Hepatocyte (in vitro differentiated cells): ENCODE data around the gene GAB3. TPM values are rescaled to one million over a fixed set of nuclear protein-coding genes. Genes with fewer than 3 reads are reported as not detected.
"Not testable (repeated sequence)": the region's sequence is repeated elsewhere in the genome, so short reads cannot be mapped to it uniquely, and the experiment has no call there.

ENCODE experiments used
- DNase-seq: peaks from one replicate; pipeline ENCODE4 v3.0.0-alpha.2; 2016; ENCODE audit warnings: low spot score
- H2AFZ ChIP-seq: fragments of 200-600 bp; sonication (generic); 2 replicates; pipeline ENCODE4 v1.6.0; 2016; ENCODE audit warnings: antibody characterized with exemption, mild to moderate bottlenecking
- H3K27ac ChIP-seq: fragments of 200-600 bp; sonication (generic); 2 replicates; pipeline ENCODE4 v1.5.1; 2016; ENCODE audit warnings: mild to moderate bottlenecking
- H3K27me3 ChIP-seq: fragments of 200-600 bp; sonication (generic); 2 replicates; pipeline ENCODE4 v1.6.1; 2016
- H3K36me3 ChIP-seq: fragments of 200-600 bp; sonication (generic); replicated peaks from 2 replicates; pipeline ENCODE4 v1.5.1; 2016; ENCODE audit warnings: low read depth; ENCODE audit not compliant: insufficient read depth
- H3K4me1 ChIP-seq: fragments of 200-600 bp; sonication (generic); 2 replicates; pipeline ENCODE4 v1.5.1; 2016; ENCODE audit warnings: mild to moderate bottlenecking, moderate library complexity; ENCODE audit not compliant: insufficient read depth
- H3K4me2 ChIP-seq: fragments of 200-600 bp; sonication (generic); 2 replicates; pipeline ENCODE4 v1.6.0; 2016
- H3K4me3 ChIP-seq: fragments of 200-600 bp; sonication (generic); 2 replicates; pipeline ENCODE4 v1.5.1; 2016; ENCODE audit warnings: mild to moderate bottlenecking
- H3K79me2 ChIP-seq: fragments of 200-600 bp; sonication (generic); 2 replicates; pipeline ENCODE4 v1.6.0; 2017; ENCODE audit warnings: mild to moderate bottlenecking
- H3K9me2 ChIP-seq: fragments of 200-600 bp; sonication (generic); replicated peaks from 2 replicates; pipeline ENCODE4 v1.6.0; 2017; ENCODE audit warnings: mild to moderate bottlenecking; ENCODE audit not compliant: insufficient read depth
- H3K9me3 ChIP-seq: fragments of 200-600 bp; sonication (generic); 2 replicates; pipeline ENCODE4 v1.5.1; 2016; ENCODE audit warnings: low read depth, mild to moderate bottlenecking
- H4K20me1 ChIP-seq: fragments of 200-600 bp; sonication (generic); 2 replicates; pipeline ENCODE4 v1.6.0; 2016; ENCODE audit warnings: mild to moderate bottlenecking; ENCODE audit not compliant: insufficient read depth, poor library complexity, severe bottlenecking
- EZH2 ChIP-seq: fragments of 200-600 bp; sonication (generic); IDR thresholded peaks from 2 replicates; pipeline ENCODE4 v1.6.1; 2016; ENCODE audit warnings: antibody characterized with exemption, mild to moderate bottlenecking, borderline replicate concordance
- EZH2phosphoT487 ChIP-seq: fragments of 200-600 bp; sonication (generic); IDR thresholded peaks from one replicate; pipeline ENCODE4 v1.6.1; 2018; ENCODE audit warnings: antibody characterized with exemption, mild to moderate bottlenecking, low read depth, moderate library complexity; ENCODE audit not compliant: unreplicated experiment, severe bottlenecking
- WGBS: methylation state at CpG from one replicate; pipeline ENCODE4 v1.1.6; 2016; ENCODE audit warnings: low lambda C conversion rate; ENCODE audit errors: missing lambda C conversion rate; 5-methylcytosine and 5-hydroxymethylcytosine counted together
- polyA plus RNA-seq: library from polyadenylated mRNA; unstranded; fragments of >200 nt; fragmentation: Nextera tagmentation; extraction: Ambion mirVana; gene quantifications from 2 replicates; pipeline ENCODE4 v1.2.1, GENCODE V29; 2016
- total RNA-seq: library from RNA; depleted of rRNA; stranded (reverse); fragments of >200 nt; gene quantifications from 2 replicates; pipeline ENCODE4 v1.2.3, GENCODE V29; 2014
- TF ChIP-seq, protein P1 (sequence below): fragments of 200-600 bp; sonication (generic); IDR thresholded peaks from 2 replicates; pipeline ENCODE4 v1.5.1; 2016; ENCODE audit warnings: antibody characterized with exemption, mild to moderate bottlenecking; ENCODE audit not compliant: poor library complexity

GAB3 gene
- total and polyA plus RNA-seq, 2 experiments from 2014 or later: 0.21 to 0.50 TPM

DNA sequence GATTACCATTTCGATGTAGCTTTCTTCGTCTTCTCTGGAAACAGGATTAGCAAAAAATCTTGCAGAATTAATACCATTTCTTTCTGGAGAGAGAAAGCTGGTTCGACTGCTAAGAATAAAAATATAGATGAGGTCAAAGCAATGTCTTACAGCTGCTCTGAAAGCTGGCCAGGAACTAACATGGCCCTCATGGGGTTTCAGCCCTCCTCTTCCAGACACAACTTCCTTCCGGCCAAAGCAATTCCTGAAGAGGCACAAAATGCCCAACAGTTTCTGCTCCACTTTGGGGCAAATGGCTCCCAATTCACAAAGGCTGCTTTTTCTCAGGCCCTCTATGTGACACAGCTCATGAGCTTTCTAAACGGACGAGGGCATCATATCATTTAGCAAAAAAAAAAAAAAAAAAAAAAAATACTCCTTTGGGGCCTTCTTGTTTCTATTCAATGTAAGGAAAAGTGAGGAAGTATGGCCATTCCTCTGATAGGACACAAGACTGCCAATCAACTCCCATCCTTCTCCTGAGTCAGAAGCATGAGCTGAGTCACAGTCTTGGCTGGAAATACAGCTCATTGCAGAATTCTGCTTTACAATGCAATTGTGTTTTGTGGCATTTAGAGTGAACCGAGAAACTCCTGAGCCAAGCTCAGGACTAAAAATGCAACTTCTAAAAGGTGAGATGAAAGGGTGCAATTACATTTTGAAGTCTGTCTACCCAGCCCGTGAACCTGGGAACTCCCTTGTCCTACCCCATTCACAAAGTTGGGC lies 54.8 kb downstream of the GAB3 start:
- Histone ChIP-seq H3K4me3 (no peak overlapping the region), H3K4me2 (no peak overlapping the region), H3K4me1 (no peaks in the 10 kb centered on the region), H3K79me2 (no peaks in the 10 kb centered on the region), H3K9me3 (no peaks in the 10 kb centered on the region), H4K20me1 (no peaks in the 10 kb centered on the region), H3K36me3 (no peaks in the 10 kb centered on the region), H2AFZ (no peak overlapping the region), H3K27me3 (no peaks in the 10 kb centered on the region), H3K9me2 (no peaks in the 10 kb centered on the region), H3K27ac (no peak overlapping the region)
- WGBS: 85% methylated on average over 8 of the region's 8 CpGs
- TF ChIP-seq EZH2phosphoT487: no peak
- TF ChIP-seq, protein P1, sequence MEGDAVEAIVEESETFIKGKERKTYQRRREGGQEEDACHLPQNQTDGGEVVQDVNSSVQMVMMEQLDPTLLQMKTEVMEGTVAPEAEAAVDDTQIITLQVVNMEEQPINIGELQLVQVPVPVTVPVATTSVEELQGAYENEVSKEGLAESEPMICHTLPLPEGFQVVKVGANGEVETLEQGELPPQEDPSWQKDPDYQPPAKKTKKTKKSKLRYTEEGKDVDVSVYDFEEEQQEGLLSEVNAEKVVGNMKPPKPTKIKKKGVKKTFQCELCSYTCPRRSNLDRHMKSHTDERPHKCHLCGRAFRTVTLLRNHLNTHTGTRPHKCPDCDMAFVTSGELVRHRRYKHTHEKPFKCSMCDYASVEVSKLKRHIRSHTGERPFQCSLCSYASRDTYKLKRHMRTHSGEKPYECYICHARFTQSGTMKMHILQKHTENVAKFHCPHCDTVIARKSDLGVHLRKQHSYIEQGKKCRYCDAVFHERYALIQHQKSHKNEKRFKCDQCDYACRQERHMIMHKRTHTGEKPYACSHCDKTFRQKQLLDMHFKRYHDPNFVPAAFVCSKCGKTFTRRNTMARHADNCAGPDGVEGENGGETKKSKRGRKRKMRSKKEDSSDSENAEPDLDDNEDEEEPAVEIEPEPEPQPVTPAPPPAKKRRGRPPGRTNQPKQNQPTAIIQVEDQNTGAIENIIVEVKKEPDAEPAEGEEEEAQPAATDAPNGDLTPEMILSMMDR: no peak
- TF ChIP-seq EZH2: no peak
- DNase-seq: no peak

DNA sequence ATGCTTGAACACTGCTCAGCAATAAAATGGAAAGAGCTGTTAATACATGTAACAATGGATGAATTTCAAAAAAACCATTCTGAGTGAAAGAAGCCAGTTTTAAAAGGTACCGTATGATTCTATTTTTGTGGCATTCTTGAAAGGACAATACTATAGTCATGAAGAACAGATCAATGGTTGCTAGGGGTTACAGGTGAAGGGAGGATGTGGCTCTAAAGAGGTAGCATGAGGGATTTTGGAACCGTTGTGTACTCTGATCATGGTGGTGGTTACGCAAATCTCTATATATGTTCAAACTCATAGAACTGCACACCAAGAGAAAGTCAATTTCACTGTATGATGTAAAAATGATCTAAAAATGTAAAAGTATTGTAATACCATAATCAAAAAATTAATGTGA lies 57.5 kb downstream of the GAB3 start:
- Histone ChIP-seq H3K4me2 (no peak overlapping the region), H4K20me1 (no peaks in the 10 kb centered on the region), H3K79me2 (no peaks in the 10 kb centered on the region), H3K4me3 (no peak overlapping the region), H3K9me2 (no peaks in the 10 kb centered on the region), H3K9me3 (no peaks in the 10 kb centered on the region), H3K27ac (no peak overlapping the region), H3K4me1 (no peaks in the 10 kb centered on the region), H3K36me3 (no peaks in the 10 kb centered on the region), H2AFZ (no peak overlapping the region), H3K27me3 (no peaks in the 10 kb centered on the region)
- DNase-seq: no peak
- 90% methylated on average over 3 of the region's 3 CpGs for WGBS
- TF ChIP-seq, protein P1: no peak
- TF ChIP-seq EZH2phosphoT487: no peak

DNA sequence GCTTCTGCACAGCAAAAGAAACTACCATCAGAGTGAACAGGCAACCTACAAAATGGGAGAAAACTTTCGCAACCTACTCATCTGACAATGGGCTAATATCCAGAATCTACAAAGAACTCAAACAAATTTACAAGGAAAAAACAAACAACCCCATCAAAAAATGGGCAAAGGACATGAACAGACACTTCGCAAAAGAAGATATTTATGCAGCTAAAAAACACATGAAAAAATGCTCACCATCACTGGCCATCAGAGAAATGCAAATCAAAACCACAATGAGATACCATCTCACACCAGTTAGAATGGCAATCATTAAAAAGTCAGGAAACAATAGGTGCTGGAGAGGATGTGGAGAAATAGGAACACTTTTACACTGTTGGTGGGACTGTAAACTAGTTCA lies 60.4 kb downstream of the GAB3 start:
- not testable (repeated sequence) for H3K36me3 ChIP-seq, H3K27ac ChIP-seq
- WGBS: 87% methylated on average over 2 of the region's 2 CpGs

DNA sequence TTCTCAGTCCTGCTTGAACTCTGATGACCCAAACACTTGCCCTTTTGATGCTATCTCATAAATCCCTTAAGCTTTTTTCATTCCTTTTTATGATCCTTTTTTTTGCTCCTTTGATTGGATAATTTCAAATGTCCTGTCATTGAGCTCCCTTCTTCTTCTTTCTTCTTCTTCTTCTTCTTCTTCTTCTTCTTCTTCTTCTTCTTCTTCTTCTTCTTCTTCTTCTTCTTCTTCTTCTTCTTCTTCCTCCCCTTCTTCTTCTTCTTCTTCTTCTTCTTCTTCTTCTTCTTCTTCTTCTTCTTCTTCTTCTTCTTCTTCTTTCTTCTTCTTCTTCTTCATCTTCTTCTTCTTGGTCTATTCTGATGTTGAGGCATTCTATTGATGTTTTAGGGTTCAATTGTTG lies 78.8 kb downstream of the GAB3 start:
- H3K79me2 ChIP-seq, H4K20me1 ChIP-seq, H3K27me3 ChIP-seq, H3K4me1 ChIP-seq, H3K36me3 ChIP-seq, H2AFZ ChIP-seq, H3K27ac ChIP-seq, H3K4me2 ChIP-seq, H3K9me3 ChIP-seq, H3K9me2 ChIP-seq, DNase-seq, H3K4me3 ChIP-seq: not testable (repeated sequence)

More for the DNA sequence above, 60.4 kb downstream of the GAB3 start:
- not testable (repeated sequence) for H3K4me2 ChIP-seq, H3K4me3 ChIP-seq, H3K4me1 ChIP-seq, H2AFZ ChIP-seq, DNase-seq, H3K9me3 ChIP-seq, H3K27me3 ChIP-seq, H3K79me2 ChIP-seq, H4K20me1 ChIP-seq, H3K9me2 ChIP-seq

DNA sequence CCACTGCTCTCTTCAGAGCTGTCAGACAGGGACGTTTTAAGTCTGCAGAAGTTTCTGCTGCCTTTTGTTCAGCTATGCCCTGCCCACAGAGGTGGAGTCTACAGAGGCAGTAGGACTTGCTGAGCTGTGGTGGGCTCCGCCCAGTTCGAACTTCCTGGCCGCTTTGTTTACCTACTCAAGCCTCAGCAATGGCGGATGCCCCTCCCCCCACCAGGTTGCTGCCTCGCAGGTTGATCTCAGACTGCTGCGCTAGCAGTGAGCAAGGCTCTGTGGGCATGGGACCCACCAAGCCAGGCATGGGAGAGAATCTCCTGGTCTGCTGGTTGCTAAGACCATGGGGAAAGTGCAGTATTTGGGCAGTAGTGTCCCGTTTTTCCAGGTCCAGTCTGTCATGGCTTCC lies 80.0 kb downstream of the GAB3 start:
- H2AFZ ChIP-seq, H3K4me1 ChIP-seq, H3K9me3 ChIP-seq, H3K4me2 ChIP-seq, H3K36me3 ChIP-seq, H4K20me1 ChIP-seq, H3K79me2 ChIP-seq, H3K9me2 ChIP-seq, DNase-seq, H3K27ac ChIP-seq, H3K27me3 ChIP-seq, H3K4me3 ChIP-seq: not testable (repeated sequence)
- WGBS: 82% methylated on average over 8 of the region's 8 CpGs
